Panc1 (cell line): Measurements from ENCODE around the gene LETM1. TPM values are rescaled to one million over a fixed set of nuclear protein-coding genes. Genes with fewer than 3 reads are reported as not detected.

Source experiments
- ATAC-seq: fragments of 200-7000 bp; cut with Tn5 transposase; 2 replicates; pipeline ENCODE4 v1.9.1; 2020; ENCODE audit warnings: mild to moderate bottlenecking, moderate library complexity
- BruUV-seq: library from RNA; stranded (reverse); fragments of 400-500 nt; replicated peaks from 2 replicates; lab custom pipeline; 2021; lab: Mats Ljungman, UMichigan
- CTCF ChIA-PET: fragments of 300-600 bp; sonication (Branson Sonifier 250); formaldehyde crosslinking; loops from one replicate; lab custom pipeline; 2022; ENCODE audit warnings: antibody characterized with exemption; lab: Charles Lee
- POLR2A ChIA-PET: fragments of 300-600 bp; sonication (Branson Sonifier 250); formaldehyde crosslinking; loops from one replicate; lab custom pipeline; 2022; ENCODE audit warnings: antibody characterized with exemption; lab: Charles Lee
- DNase-seq: peaks from one replicate; pipeline ENCODE4 v3.0.0-alpha.2; 2010; ENCODE audit warnings: low read depth, low spot score
- H3K27ac ChIP-seq: 2 replicates; pipeline ENCODE4 v1.5.1; 2011; ENCODE audit warnings: mild to moderate bottlenecking, low read length, inconsistent platforms
- H3K27me3 ChIP-seq: fragments of 200-500 bp; sonication (Bioruptor generic); 2 replicates; pipeline ENCODE4 v1.6.0; 2014; ENCODE audit warnings: low read length, inconsistent platforms; ENCODE audit not compliant: control insufficient read depth, insufficient read depth
- H3K36me3 ChIP-seq: fragments of 200-500 bp; sonication (Bioruptor generic); 2 replicates; pipeline ENCODE4 v1.5.1; 2014; ENCODE audit warnings: inconsistent platforms, mild to moderate bottlenecking, low read length, moderate library complexity; ENCODE audit not compliant: control insufficient read depth, insufficient read depth
- H3K4me1 ChIP-seq: 2 replicates; pipeline ENCODE4 v1.5.1; 2011; ENCODE audit warnings: inconsistent platforms, mild to moderate bottlenecking, low read length, moderate library complexity; ENCODE audit not compliant: control insufficient read depth, insufficient read depth
- H3K4me3 ChIP-seq, 2 experiments: 2 replicates each; pipeline ENCODE4 v1.5.1; 2011 to 2012; ENCODE audit warnings: low read depth in 2 of 2, low read length in 2 of 2, mild to moderate bottlenecking in 2 of 2, inconsistent platforms in 1 of 2, moderate library complexity in 1 of 2
- H3K9me3 ChIP-seq: fragments of 200-500 bp; sonication (Bioruptor generic); 2 replicates; pipeline ENCODE4 v1.5.1; 2014; ENCODE audit warnings: low read depth, mild to moderate bottlenecking, inconsistent platforms, low read length, moderate library complexity; ENCODE audit not compliant: control insufficient read depth, insufficient read depth
- POLR2AphosphoS5 ChIP-seq: IDR thresholded peaks from 2 replicates; pipeline ENCODE4 v1.6.1; 2012; ENCODE audit warnings: mild to moderate bottlenecking, low read depth, low read length, moderate library complexity
- SIN3A ChIP-seq: IDR thresholded peaks from 2 replicates; pipeline ENCODE4 v1.6.1; 2012; ENCODE audit warnings: low read depth, mild to moderate bottlenecking, low read length, moderate library complexity, borderline replicate concordance; ENCODE audit not compliant: insufficient read depth
- TCF7L2 ChIP-seq: IDR thresholded peaks from 2 replicates; pipeline ENCODE4 v1.6.1; 2011; ENCODE audit warnings: mild to moderate bottlenecking, low read depth, low read length, inconsistent platforms
- in situ Hi-C: cut with HindIII; loops from 2 replicates; pipeline ENCODE4 v1.10.0; 2016; ENCODE audit warnings: low sequenced_read_pairs, low pct_unique_long_range_greater_than_20kb
- intact Hi-C: fragments of 100-400 bp; cut with micrococcal nuclease; formaldehyde crosslinking; loops from one replicate; pipeline ENCODE4 v1.10.0; 2022; ENCODE audit not compliant: unreplicated experiment
- total RNA-seq: library from RNA; stranded (reverse); gene quantifications from one replicate; pipeline ENCODE4 v1.2.1, GENCODE V29; 2021; ENCODE audit not compliant: unreplicated experiment
- TF ChIP-seq, protein P1 (sequence below): fragments of 450-650 bp; IDR thresholded peaks from 2 replicates; pipeline ENCODE4 v1.5.1; 2017; ENCODE audit warnings: mild to moderate bottlenecking
- TF ChIP-seq, protein P2 (sequence below), 2 experiments: IDR thresholded peaks; 2 replicates each; pipeline ENCODE4 v1.6.1; 2011 to 2012; ENCODE audit warnings: low read depth in 2 of 2, control low read depth in 1 of 2, low read length in 1 of 2, mild to moderate bottlenecking in 1 of 2, moderate library complexity in 1 of 2; ENCODE audit not compliant: insufficient read depth in 1 of 2

LETM1 gene
- total RNA-seq, 1 experiment from 2014 or later, result 67.6 TPM

DNA sequence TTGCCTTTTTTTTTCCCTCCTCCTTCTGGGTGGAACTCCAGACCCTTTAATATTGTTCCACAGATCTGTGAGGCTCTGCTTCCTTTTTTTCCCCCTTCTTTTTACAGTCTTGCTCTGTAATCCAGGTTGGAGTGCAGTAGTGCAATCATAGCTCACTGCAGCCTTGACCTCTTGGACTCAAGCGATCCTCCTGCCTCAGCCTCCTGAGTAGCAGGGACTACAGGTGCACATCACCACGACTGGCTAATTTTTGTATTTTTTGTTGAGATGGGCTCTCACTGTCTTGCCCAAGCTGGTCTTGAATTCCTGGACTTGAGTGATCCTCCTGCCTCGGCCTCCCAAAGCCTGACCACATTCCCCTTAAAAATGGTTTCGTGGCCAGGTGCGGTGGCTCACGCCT, 42.1 kb upstream of the LETM1 start:
- TF ChIP-seq POLR2AphosphoS5 (no peak), SIN3A (no peak), TCF7L2 (no peak)
- TF ChIP-seq, protein P1, sequence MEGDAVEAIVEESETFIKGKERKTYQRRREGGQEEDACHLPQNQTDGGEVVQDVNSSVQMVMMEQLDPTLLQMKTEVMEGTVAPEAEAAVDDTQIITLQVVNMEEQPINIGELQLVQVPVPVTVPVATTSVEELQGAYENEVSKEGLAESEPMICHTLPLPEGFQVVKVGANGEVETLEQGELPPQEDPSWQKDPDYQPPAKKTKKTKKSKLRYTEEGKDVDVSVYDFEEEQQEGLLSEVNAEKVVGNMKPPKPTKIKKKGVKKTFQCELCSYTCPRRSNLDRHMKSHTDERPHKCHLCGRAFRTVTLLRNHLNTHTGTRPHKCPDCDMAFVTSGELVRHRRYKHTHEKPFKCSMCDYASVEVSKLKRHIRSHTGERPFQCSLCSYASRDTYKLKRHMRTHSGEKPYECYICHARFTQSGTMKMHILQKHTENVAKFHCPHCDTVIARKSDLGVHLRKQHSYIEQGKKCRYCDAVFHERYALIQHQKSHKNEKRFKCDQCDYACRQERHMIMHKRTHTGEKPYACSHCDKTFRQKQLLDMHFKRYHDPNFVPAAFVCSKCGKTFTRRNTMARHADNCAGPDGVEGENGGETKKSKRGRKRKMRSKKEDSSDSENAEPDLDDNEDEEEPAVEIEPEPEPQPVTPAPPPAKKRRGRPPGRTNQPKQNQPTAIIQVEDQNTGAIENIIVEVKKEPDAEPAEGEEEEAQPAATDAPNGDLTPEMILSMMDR, result no peak
- TF ChIP-seq, protein P2, sequence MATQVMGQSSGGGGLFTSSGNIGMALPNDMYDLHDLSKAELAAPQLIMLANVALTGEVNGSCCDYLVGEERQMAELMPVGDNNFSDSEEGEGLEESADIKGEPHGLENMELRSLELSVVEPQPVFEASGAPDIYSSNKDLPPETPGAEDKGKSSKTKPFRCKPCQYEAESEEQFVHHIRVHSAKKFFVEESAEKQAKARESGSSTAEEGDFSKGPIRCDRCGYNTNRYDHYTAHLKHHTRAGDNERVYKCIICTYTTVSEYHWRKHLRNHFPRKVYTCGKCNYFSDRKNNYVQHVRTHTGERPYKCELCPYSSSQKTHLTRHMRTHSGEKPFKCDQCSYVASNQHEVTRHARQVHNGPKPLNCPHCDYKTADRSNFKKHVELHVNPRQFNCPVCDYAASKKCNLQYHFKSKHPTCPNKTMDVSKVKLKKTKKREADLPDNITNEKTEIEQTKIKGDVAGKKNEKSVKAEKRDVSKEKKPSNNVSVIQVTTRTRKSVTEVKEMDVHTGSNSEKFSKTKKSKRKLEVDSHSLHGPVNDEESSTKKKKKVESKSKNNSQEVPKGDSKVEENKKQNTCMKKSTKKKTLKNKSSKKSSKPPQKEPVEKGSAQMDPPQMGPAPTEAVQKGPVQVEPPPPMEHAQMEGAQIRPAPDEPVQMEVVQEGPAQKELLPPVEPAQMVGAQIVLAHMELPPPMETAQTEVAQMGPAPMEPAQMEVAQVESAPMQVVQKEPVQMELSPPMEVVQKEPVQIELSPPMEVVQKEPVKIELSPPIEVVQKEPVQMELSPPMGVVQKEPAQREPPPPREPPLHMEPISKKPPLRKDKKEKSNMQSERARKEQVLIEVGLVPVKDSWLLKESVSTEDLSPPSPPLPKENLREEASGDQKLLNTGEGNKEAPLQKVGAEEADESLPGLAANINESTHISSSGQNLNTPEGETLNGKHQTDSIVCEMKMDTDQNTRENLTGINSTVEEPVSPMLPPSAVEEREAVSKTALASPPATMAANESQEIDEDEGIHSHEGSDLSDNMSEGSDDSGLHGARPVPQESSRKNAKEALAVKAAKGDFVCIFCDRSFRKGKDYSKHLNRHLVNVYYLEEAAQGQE (IDR thresholded peaks at IDR 0.05; ENCODE audit: insufficient read depth in 1 of 2, low read depth in 2 of 2, low read length in 1 of 2), result no peak
- DNase-seq (no peak), ATAC-seq (no peak)
- Histone ChIP-seq H3K4me3 (no peak overlapping the region), H3K27ac (no peak overlapping the region), H3K4me1 (peaks cover 10% of the 10 kb centered on the region; the same call in 1 of the 2 replicates), H3K36me3 (no peaks in the 10 kb centered on the region), H3K9me3 (no peaks in the 10 kb centered on the region), H3K27me3 (no peaks in the 10 kb centered on the region)
- ChIA-PET CTCF (no interaction called here), POLR2A (no interaction called here)
- intact Hi-C loops, result no loop called here
- in situ Hi-C loops, result no loop called here
- no TSS peak for BruUV-seq

DNA sequence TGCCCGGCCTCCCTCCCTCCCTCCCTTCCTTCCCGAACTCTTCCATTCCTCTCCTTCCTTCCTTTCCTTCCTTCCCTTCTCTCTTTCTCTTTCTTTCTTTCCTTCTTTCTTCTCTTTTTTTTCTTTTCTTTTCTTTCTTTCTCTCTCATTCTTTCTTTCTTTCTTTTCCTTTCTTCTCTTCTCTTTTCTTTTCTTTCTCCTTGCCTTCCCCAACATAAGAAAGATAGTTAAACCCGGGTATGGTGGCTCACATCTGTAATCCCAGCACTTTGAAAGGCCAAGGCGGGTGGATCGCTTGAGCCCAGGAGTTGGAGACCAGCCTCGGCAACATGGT, 40.7 kb upstream of the LETM1 start:
- intact Hi-C loops (no loop called here), in situ Hi-C loops (no loop called here)
- ATAC-seq (no peak), DNase-seq (no peak)
- H3K27me3 ChIP-seq, result no peaks in the 10 kb centered on the region
- no peak overlapping the region for H3K27ac ChIP-seq
- H3K4me1 ChIP-seq, result peaks cover 10% of the 10 kb centered on the region; the same call in 1 of the 2 replicates
- ChIA-PET CTCF (no interaction called here), POLR2A (no interaction called here)
- TF ChIP-seq POLR2AphosphoS5 (no peak), SIN3A (no peak), TCF7L2 (no peak)
- TF ChIP-seq, protein P2 (IDR thresholded peaks at IDR 0.05; ENCODE audit: insufficient read depth in 1 of 2, low read depth in 2 of 2, low read length in 1 of 2), result no peak
- TF ChIP-seq, protein P1, result no peak
- no peak overlapping the region for H3K4me3 ChIP-seq
- H3K36me3 ChIP-seq, result no peaks in the 10 kb centered on the region
- no TSS peak for BruUV-seq
- no peaks in the 10 kb centered on the region for H3K9me3 ChIP-seq
